Parathyroid adenoma (tissue), 2 donors: ENCODE data around the gene FLOT1.

ENCODE experiments used
- H2AFZ ChIP-seq: fragments of 300-600 bp; sonication (generic); one replicate; pipeline ENCODE4 v1.7.0; 2017; ENCODE audit warnings: antibody characterized with exemption, mild to moderate bottlenecking
- H3K27ac ChIP-seq: fragments of 300-600 bp; sonication (generic); one replicate; pipeline ENCODE4 v1.7.0; 2017
- H3K27me3 ChIP-seq: fragments of 300-600 bp; sonication (generic); one replicate; pipeline ENCODE4 v1.7.0; 2017; ENCODE audit warnings: low read length; ENCODE audit not compliant: control insufficient read depth, insufficient read depth
- H3K36me3 ChIP-seq: fragments of 300-600 bp; sonication (generic); one replicate; pipeline ENCODE4 v1.7.0; 2017; ENCODE audit warnings: low read length; ENCODE audit not compliant: control insufficient read depth, insufficient read depth
- H3K4me1 ChIP-seq: fragments of 300-600 bp; sonication (generic); one replicate; pipeline ENCODE4 v1.7.0; 2017; ENCODE audit warnings: control low read depth
- H3K4me2 ChIP-seq: fragments of 300-600 bp; sonication (generic); one replicate; pipeline ENCODE4 v1.7.0; 2017; ENCODE audit warnings: low read length
- H3K4me3 ChIP-seq: fragments of 300-600 bp; sonication (generic); one replicate; pipeline ENCODE4 v1.7.0; 2017; ENCODE audit warnings: low read depth, low read length
- H3K79me2 ChIP-seq: fragments of 300-600 bp; sonication (generic); one replicate; pipeline ENCODE4 v1.7.0; 2017; ENCODE audit warnings: control low read depth
- H3K9ac ChIP-seq: fragments of 300-600 bp; sonication (generic); one replicate; pipeline ENCODE4 v1.7.0; 2017; ENCODE audit warnings: mild to moderate bottlenecking
- H3K9me3 ChIP-seq: fragments of 300-600 bp; sonication (generic); one replicate; pipeline ENCODE4 v1.7.0; 2017; ENCODE audit warnings: low read length; ENCODE audit not compliant: control insufficient read depth
- CTCF ChIP-seq: fragments of 300-600 bp; sonication (generic); IDR thresholded peaks from one replicate; pipeline ENCODE4 v1.7.0; 2017; ENCODE audit warnings: antibody characterized with exemption, mild to moderate bottlenecking
- donor health status: primary hyperparathyroidism.

Gene FLOT1

GRCh38 chr6:30709101-30709868, 33.2 kb downstream of the FLOT1 start:
- Histone ChIP-seq H3K36me3 (no peaks in the 10 kb centered on the region), H3K79me2 (no peaks in the 10 kb centered on the region), H3K4me2 (no peak overlapping the region), H3K4me3 (no peak overlapping the region), H3K27ac (no peak overlapping the region), H3K9ac (no peak overlapping the region), H3K9me3 (no peaks in the 10 kb centered on the region), H2AFZ (no peak overlapping the region), H3K4me1 (no peaks in the 10 kb centered on the region), H3K27me3 (no peaks in the 10 kb centered on the region)
- no peak for TF ChIP-seq CTCF

- Histone ChIP-seq H3K27ac (no peak overlapping the region), H3K4me3 (no peak overlapping the region), H2AFZ (no peak overlapping the region), H3K27me3 (no peaks in the 10 kb centered on the region), H3K79me2 (no peaks in the 10 kb centered on the region), H3K36me3 (no peaks in the 10 kb centered on the region), H3K4me1 (no peaks in the 10 kb centered on the region), H3K4me2 (no peak overlapping the region), H3K9me3 (no peaks in the 10 kb centered on the region), H3K9ac (no peak overlapping the region)
- TF ChIP-seq CTCF: no peak
Observed at GRCh38 chr6:30707281-30707850, 35.1 kb downstream of the FLOT1 start.

- no peak overlapping the region for H2AFZ ChIP-seq
- no peaks in the 10 kb centered on the region for H3K79me2 ChIP-seq
- H3K27ac ChIP-seq: no peak overlapping the region
- no peaks in the 10 kb centered on the region for H3K4me1 ChIP-seq
- H3K36me3 ChIP-seq: no peaks in the 10 kb centered on the region
- no peak overlapping the region for H3K4me3 ChIP-seq
- H3K9ac ChIP-seq: no peak overlapping the region
- no peak overlapping the region for H3K4me2 ChIP-seq
- H3K27me3 ChIP-seq: no peaks in the 10 kb centered on the region
- TF ChIP-seq CTCF: no peak
- H3K9me3 ChIP-seq: no peaks in the 10 kb centered on the region
Observed at GRCh38 chr6:30705620-30706019, 36.9 kb downstream of the FLOT1 start.

GRCh38 chr6:30703821-30704220, 38.7 kb downstream of the FLOT1 start:
- Histone ChIP-seq H3K9ac (no peak overlapping the region), H3K4me3 (no peak overlapping the region), H3K79me2 (no peaks in the 10 kb centered on the region), H2AFZ (no peak overlapping the region), H3K36me3 (no peaks in the 10 kb centered on the region), H3K4me1 (no peaks in the 10 kb centered on the region), H3K9me3 (no peaks in the 10 kb centered on the region), H3K4me2 (no peak overlapping the region), H3K27ac (no peak overlapping the region), H3K27me3 (no peaks in the 10 kb centered on the region)
- TF ChIP-seq CTCF: no peak

- Histone ChIP-seq H3K9me3 (no peaks in the 10 kb centered on the region), H2AFZ (no peak overlapping the region), H3K79me2 (no peaks in the 10 kb centered on the region), H3K9ac (no peak overlapping the region), H3K4me2 (no peak overlapping the region), H3K4me3 (no peak overlapping the region), H3K27me3 (no peaks in the 10 kb centered on the region), H3K4me1 (no peaks in the 10 kb centered on the region), H3K27ac (no peak overlapping the region), H3K36me3 (no peaks in the 10 kb centered on the region)
- TF ChIP-seq CTCF: no peak
Observed at GRCh38 chr6:30703011-30703410, 39.5 kb downstream of the FLOT1 start.
